COLO668 (cell line): ENCODE measurements around the gene ARHGAP9.

Source experiments
- DNase-seq: peaks from one replicate; lab custom pipeline; 2025; ENCODE audit not compliant: unreplicated experiment; lab: John Stamatoyannopoulos, UW

ARHGAP9 gene

GRCh38 chr12:57473886-57474285, 5.8 kb downstream of the ARHGAP9 start:
- no peak for DNase-seq

- no peak for DNase-seq
Measured at GRCh38 chr12:57473392-57473791, 6.3 kb downstream of the ARHGAP9 start.

GRCh38 chr12:57472391-57472790, 7.3 kb downstream of the ARHGAP9 start:
- DNase-seq = no peak

- no peak for DNase-seq
Measured at GRCh38 chr12:57471661-57472060, 8.0 kb downstream of the ARHGAP9 start.

- DNase-seq = no peak
Measured at GRCh38 chr12:57470970-57471656, 8.6 kb downstream of the ARHGAP9 start.

- DNase-seq = no peak
Measured at GRCh38 chr12:57470286-57470969, 9.2 kb downstream of the ARHGAP9 start.

- DNase-seq = no peak
Measured at GRCh38 chr12:57469296-57470164, 10.1 kb downstream of the ARHGAP9 start.

- DNase-seq = no peak
Measured at GRCh38 chr12:57467915-57468314, 11.8 kb downstream of the ARHGAP9 start.

GRCh38 chr12:57467212-57467874, 12.3 kb downstream of the ARHGAP9 start:
- DNase-seq = no peak

GRCh38 chr12:57465747-57466505, 13.7 kb downstream of the ARHGAP9 start:
- no peak for DNase-seq

GRCh38 chr12:57465030-57465746, 14.5 kb downstream of the ARHGAP9 start:
- DNase-seq = no peak

- DNase-seq = no peak
Measured at GRCh38 chr12:57464569-57464968, 15.1 kb downstream of the ARHGAP9 start.

- DNase-seq = no peak
Measured at GRCh38 chr12:57462912-57463253, 16.8 kb downstream of the ARHGAP9 start.

GRCh38 chr12:57462251-57462911, 17.3 kb downstream of the ARHGAP9 start:
- DNase-seq = peak; percentile 80

- DNase-seq = no peak
Measured at GRCh38 chr12:57461917-57462250, 17.8 kb downstream of the ARHGAP9 start.

GRCh38 chr12:57461276-57461916, 18.3 kb downstream of the ARHGAP9 start:
- peak; percentile 7 for DNase-seq

GRCh38 chr12:57460841-57461275, 18.8 kb downstream of the ARHGAP9 start:
- DNase-seq = no peak

GRCh38 chr12:57460468-57460784, 19.2 kb downstream of the ARHGAP9 start:
- DNase-seq = no peak
